Dendritic cell treated with granulocyte-macrophage colony-stimulating factor and Interleukin-4, amounts not matched to agents 40 ng/mL and 50 ng/mL, for 4 days (primary cell): ENCODE measurements around the gene PRKCA.
A peak's percentile ranks its signal among the peaks of the same experiment; 100 is the strongest.

Experiments used
- H3K27ac Mint-ChIP-seq: one replicate; pipeline ENCODE4 v1.8.0; 2022; ENCODE audit warnings: mild to moderate bottlenecking, mixed read lengths
- H3K27me3 Mint-ChIP-seq: one replicate; pipeline ENCODE4 v1.8.0; 2022; ENCODE audit warnings: mild to moderate bottlenecking, mixed read lengths
- H3K36me3 Mint-ChIP-seq: one replicate; pipeline ENCODE4 v1.8.0; 2022; ENCODE audit warnings: low read depth, mixed read lengths
- H3K4me1 Mint-ChIP-seq: one replicate; pipeline ENCODE4 v1.8.0; 2022; ENCODE audit warnings: low read depth, mixed read lengths
- H3K4me3 Mint-ChIP-seq: one replicate; pipeline ENCODE4 v1.8.0; 2022; ENCODE audit warnings: mild to moderate bottlenecking, moderate library complexity, mixed read lengths
- H3K9me3 Mint-ChIP-seq: one replicate; pipeline ENCODE4 v1.8.0; 2022; ENCODE audit warnings: mixed read lengths
- intact Hi-C: fragments of 100-400 bp; cut with micrococcal nuclease; formaldehyde crosslinking; loops from one replicate; pipeline ENCODE4 v1.15.0; 2022

Gene PRKCA

GRCh38 chr17:66417300-66417719, 114.9 kb downstream of the PRKCA start:
- Mint-ChIP-seq H3K27ac (no peak overlapping the region), H3K9me3 (no peaks in the 10 kb centered on the region), H3K27me3 (no peaks in the 10 kb centered on the region), H3K36me3 (no peaks in the 10 kb centered on the region), H3K4me3 (no peak overlapping the region), H3K4me1 (peaks cover 20% of the 10 kb centered on the region)
- intact Hi-C loops = no loop called here

DNA sequence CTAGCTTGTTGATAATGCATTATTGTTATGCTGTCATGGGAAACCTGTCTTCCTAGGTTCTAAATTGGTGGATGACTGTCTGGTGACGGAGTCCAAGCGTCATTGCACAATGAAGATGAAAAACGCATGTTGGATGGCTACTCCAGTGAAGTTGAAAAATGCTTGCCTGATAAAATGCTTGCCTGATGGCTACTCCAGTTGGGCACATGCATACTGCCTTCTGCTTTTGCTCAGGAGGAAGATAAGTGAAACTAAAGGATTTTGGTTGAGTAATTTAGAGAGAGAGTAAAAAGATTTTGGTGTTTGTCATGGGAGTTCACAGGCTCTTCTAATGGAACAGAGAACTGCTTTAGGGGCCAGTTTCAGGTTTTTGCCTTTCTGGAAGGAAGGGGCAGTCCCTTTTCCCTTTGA, 118.6 kb downstream of the PRKCA start:
- Mint-ChIP-seq H3K36me3 (no peaks in the 10 kb centered on the region), H3K27ac (peak overlapping the region; percentile 20), H3K27me3 (no peaks in the 10 kb centered on the region), H3K4me1 (peaks cover 23% of the 10 kb centered on the region), H3K4me3 (no peak overlapping the region), H3K9me3 (no peaks in the 10 kb centered on the region)
- intact Hi-C loops = loop anchor here (2.0 kb wide), 1 partner anchor 20 kb away; no protein-coding TSS in a partner anchor

GRCh38 chr17:66422186-66422585, 119.8 kb downstream of the PRKCA start:
- Mint-ChIP-seq H3K9me3 (no peaks in the 10 kb centered on the region), H3K27ac (no peak overlapping the region), H3K4me3 (no peak overlapping the region), H3K4me1 (peaks cover 28% of the 10 kb centered on the region), H3K27me3 (no peaks in the 10 kb centered on the region), H3K36me3 (no peaks in the 10 kb centered on the region)
- intact Hi-C loops = no loop called here

DNA sequence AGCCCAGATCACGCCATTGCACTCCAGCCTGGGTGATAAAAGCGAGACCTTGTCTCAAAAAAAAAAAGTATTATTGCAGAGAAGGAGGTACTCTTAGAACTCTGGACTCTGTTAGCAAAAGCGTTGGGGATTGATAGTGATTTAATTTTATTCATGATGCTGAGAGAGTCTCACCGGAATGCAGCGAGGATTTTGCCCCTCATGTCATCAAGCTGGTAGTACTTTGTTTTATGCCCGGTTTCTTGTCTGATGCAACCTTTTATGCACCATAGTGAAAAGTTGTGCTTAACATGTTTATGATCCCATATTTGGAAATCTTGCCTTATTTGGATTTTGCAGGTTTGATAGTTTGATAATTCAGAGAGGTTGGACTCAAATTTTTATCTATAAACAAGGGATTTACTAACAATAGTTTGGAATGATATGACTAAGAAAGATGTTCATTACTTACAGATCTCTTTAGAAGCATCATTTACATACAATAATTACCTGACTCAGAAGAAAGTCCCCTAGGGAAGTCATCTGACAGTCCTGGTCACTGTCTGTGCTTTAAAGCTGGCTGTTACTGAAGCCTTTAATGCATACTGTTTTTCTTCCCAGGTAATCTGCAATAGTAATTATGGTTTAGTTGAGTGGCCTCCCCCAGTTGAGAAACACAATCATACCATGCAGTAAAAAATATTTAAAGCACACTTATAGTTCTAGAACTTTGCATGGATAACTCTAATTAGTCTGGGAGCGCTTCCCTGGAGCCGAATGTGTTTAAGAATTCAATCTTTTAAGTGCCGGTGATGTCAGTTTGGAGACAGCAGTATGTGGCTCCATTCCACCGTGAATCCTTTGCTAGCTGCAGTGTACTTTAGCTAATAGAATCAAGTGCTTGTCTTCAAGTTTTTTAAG, 120.9 kb downstream of the PRKCA start:
- Mint-ChIP-seq H3K4me3 (no peak overlapping the region), H3K36me3 (no peaks in the 10 kb centered on the region), H3K27me3 (no peaks in the 10 kb centered on the region), H3K9me3 (no peaks in the 10 kb centered on the region), H3K4me1 (peaks cover 33% of the 10 kb centered on the region), H3K27ac (no peak overlapping the region)
- intact Hi-C loops = no loop called here

DNA sequence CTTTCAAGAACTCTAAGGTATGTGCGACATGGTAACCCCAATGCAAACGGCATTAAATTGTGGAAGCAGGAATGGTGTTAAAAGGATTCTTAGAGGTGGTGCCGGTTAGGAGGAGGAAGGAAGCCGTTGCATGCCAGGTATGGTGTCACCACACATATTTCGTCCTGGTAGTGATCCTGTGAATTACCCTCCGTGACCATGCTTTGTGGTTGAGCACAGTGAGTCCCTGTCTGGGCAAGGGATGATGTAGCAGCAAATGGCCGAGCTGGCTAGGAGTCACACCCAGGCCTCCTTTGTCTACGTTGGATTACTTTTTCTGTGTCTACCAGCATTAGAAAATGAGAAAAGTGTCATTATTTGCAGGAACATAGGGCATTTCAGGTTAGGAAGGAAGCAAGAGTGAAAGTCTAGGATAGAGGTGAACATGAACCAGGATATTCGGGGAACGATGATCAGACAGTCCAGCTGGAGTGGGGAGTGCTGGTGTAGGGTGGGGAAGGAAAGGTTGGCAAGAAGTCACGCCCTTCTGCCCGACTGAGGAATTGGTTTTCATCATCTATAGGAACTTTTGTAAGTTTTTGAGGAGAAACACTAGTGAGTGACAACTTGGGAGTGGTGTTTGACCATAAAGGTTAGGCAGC, 123.5 kb downstream of the PRKCA start:
- intact Hi-C loops = no loop called here
- Mint-ChIP-seq H3K9me3 (no peaks in the 10 kb centered on the region), H3K27me3 (no peaks in the 10 kb centered on the region), H3K4me1 (peaks cover 50% of the 10 kb centered on the region), H3K36me3 (no peaks in the 10 kb centered on the region), H3K27ac (no peak overlapping the region), H3K4me3 (no peak overlapping the region)

- no peak overlapping the region for H3K4me3 Mint-ChIP-seq
- peaks cover 50% of the 10 kb centered on the region for H3K4me1 Mint-ChIP-seq
- H3K27me3 Mint-ChIP-seq = no peaks in the 10 kb centered on the region
- intact Hi-C loops = no loop called here
- no peaks in the 10 kb centered on the region for H3K9me3 Mint-ChIP-seq
- no peak overlapping the region for H3K27ac Mint-ChIP-seq
- no peaks in the 10 kb centered on the region for H3K36me3 Mint-ChIP-seq
Observed at GRCh38 chr17:66426397-66427033, 124.1 kb downstream of the PRKCA start.

DNA sequence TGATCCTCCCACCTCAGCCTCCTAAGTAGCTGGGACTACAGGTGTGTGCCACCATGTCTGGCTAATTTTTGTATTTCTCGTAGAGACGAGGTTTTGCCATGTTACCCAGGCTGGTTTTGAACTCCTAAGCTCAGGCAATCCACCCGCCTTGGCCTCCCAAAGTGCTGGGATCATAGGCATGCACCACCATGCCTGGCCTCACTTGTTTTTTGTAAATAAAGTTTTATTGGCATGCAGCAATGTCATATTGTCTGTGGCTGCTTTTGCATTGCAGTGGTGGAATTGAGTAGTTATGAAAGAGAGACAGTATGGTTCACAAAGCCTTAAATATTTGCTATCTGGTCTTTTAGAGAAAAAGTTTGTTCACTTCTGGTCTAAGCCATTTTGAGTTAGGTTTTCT, 124.7 kb downstream of the PRKCA start:
- no peak overlapping the region for H3K27ac Mint-ChIP-seq
- no peaks in the 10 kb centered on the region for H3K27me3 Mint-ChIP-seq
- peaks cover 50% of the 10 kb centered on the region for H3K4me1 Mint-ChIP-seq
- H3K4me3 Mint-ChIP-seq = no peak overlapping the region
- no peaks in the 10 kb centered on the region for H3K9me3 Mint-ChIP-seq
- no peaks in the 10 kb centered on the region for H3K36me3 Mint-ChIP-seq
- intact Hi-C loops = no loop called here

DNA sequence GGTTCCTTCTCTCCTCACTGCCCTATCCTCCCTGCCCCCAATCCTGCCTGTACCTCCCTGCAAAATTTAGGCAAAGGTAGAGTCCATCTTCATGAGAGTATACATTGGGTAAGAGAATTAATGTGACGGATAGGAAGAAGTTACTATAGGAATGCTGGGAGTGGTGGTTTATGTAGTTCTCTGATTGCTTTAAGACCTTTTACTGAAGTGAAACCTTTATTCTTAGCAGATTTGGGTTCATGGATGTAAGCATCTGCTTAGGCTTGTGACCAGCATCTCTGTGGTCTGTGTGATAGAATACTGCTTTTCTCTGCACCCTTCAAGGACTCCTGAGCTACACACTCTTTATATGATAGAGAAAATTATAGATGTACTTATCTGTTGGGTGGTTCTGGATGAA, 127.3 kb downstream of the PRKCA start:
- Mint-ChIP-seq H3K4me3 (no peak overlapping the region), H3K27ac (no peak overlapping the region), H3K4me1 (peaks cover 75% of the 10 kb centered on the region), H3K36me3 (no peaks in the 10 kb centered on the region), H3K27me3 (no peaks in the 10 kb centered on the region), H3K9me3 (no peaks in the 10 kb centered on the region)
- intact Hi-C loops = loop anchor here (5.0 to 10.0 kb wide), 2 partner anchors 38 to 125 kb away; partner anchors contain the start of gene PRKCA

GRCh38 chr17:66430846-66431795, 128.7 kb downstream of the PRKCA start:
- intact Hi-C loops = loop anchor here (5.0 to 10.0 kb wide), 2 partner anchors 36 to 126 kb away; partner anchors contain the start of gene PRKCA
- Mint-ChIP-seq H3K36me3 (no peaks in the 10 kb centered on the region), H3K27ac (peak overlapping the region; percentile 74), H3K4me1 (peaks cover 71% of the 10 kb centered on the region), H3K4me3 (no peak overlapping the region), H3K9me3 (no peaks in the 10 kb centered on the region), H3K27me3 (no peaks in the 10 kb centered on the region)

DNA sequence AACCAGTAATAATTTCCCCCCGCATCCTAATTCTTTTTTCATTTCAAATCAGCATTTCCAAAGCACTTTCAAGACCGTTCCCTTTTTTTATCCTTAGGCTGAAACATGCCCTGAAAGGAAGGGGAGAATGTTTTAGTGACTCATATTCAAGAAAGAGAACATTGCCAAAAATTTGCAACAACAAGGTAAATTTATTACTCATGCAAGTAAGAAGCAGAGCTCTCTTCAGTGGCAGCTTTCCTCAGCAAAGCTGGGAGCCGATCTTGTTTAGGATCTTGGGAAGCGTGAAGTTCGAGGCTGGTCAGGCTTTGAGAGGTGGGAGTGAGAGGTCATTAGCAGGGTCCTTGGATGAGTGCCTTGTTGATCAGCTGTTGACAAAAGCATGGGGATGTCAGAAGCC, 129.5 kb downstream of the PRKCA start:
- Mint-ChIP-seq H3K4me1 (peaks cover 67% of the 10 kb centered on the region), H3K36me3 (no peaks in the 10 kb centered on the region), H3K27ac (peak overlapping the region; percentile 74), H3K9me3 (no peaks in the 10 kb centered on the region), H3K27me3 (no peaks in the 10 kb centered on the region), H3K4me3 (no peak overlapping the region)
- intact Hi-C loops = loop anchor here (5.0 to 10.0 kb wide), 2 partner anchors 35 to 127 kb away; partner anchors contain the start of gene PRKCA

GRCh38 chr17:66432411-66432957, 130.1 kb downstream of the PRKCA start:
- Mint-ChIP-seq H3K4me1 (peaks cover 67% of the 10 kb centered on the region), H3K4me3 (no peak overlapping the region), H3K27me3 (no peaks in the 10 kb centered on the region), H3K27ac (peak overlapping the region; percentile 74), H3K36me3 (no peaks in the 10 kb centered on the region), H3K9me3 (no peaks in the 10 kb centered on the region)
- intact Hi-C loops = loop anchor here (5.0 to 10.0 kb wide), 2 partner anchors 35 to 128 kb away; partner anchors contain the start of gene PRKCA

GRCh38 chr17:66432996-66433551, 130.7 kb downstream of the PRKCA start:
- peak overlapping the region; percentile 74 for H3K27ac Mint-ChIP-seq
- intact Hi-C loops = loop anchor here (5.0 to 10.0 kb wide), 2 partner anchors 34 to 128 kb away; partner anchors contain the start of gene PRKCA
- no peaks in the 10 kb centered on the region for H3K27me3 Mint-ChIP-seq
- peaks cover 70% of the 10 kb centered on the region for H3K4me1 Mint-ChIP-seq
- H3K4me3 Mint-ChIP-seq = no peak overlapping the region
- peaks cover under 1% of the 10 kb centered on the region for H3K9me3 Mint-ChIP-seq
- H3K36me3 Mint-ChIP-seq = no peaks in the 10 kb centered on the region
